ENCODE measurements around the gene RHOXF2B.
"Not testable (repeated sequence)": the region's sequence is repeated elsewhere in the genome, so short reads cannot be mapped to it uniquely, and the experiment has no call there.

Gene RHOXF2B

GRCh38 chrX:120077590-120077989, at the start of gene RHOXF2B:
TSS of gene RHOXF2B (minus strand) at chrX:120077690. CDS start at chrX:120077552, 138 bp downstream.
- CTCF ChIA-PET; H3K27ac ChIP-seq; POLR2A ChIA-PET (ENCODE audit: low non-redundant PET); DNase-seq (ENCODE audit: low spot score): not testable (repeated sequence)

DNA sequence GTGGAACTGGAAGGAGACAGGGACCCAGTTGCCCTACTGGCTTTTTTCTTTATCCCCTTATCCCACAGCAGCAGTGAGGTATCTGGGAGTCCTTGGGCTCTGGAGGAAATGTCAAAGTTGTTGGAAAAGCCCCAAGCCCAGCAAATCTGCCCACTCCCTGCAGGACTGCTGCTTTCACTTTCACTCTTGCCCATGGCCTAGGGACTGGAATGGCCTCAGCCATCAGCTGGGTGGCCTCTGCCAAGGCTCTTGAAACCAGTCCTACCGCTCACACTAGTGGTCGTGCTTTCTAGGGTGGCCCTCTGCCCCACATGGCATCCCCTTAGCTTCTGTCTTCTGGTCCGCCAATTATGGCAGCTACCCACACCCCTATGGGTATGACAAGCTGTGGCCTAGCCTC, 48.0 kb upstream of the RHOXF2B start:
- CTCF ChIA-PET = no interaction called here
- TF ChIP-seq, protein P1, sequence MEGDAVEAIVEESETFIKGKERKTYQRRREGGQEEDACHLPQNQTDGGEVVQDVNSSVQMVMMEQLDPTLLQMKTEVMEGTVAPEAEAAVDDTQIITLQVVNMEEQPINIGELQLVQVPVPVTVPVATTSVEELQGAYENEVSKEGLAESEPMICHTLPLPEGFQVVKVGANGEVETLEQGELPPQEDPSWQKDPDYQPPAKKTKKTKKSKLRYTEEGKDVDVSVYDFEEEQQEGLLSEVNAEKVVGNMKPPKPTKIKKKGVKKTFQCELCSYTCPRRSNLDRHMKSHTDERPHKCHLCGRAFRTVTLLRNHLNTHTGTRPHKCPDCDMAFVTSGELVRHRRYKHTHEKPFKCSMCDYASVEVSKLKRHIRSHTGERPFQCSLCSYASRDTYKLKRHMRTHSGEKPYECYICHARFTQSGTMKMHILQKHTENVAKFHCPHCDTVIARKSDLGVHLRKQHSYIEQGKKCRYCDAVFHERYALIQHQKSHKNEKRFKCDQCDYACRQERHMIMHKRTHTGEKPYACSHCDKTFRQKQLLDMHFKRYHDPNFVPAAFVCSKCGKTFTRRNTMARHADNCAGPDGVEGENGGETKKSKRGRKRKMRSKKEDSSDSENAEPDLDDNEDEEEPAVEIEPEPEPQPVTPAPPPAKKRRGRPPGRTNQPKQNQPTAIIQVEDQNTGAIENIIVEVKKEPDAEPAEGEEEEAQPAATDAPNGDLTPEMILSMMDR (conservative IDR thresholded peaks at IDR 0.05; ENCODE audit: low read depth) = no peak

GRCh38 chrX:120120223-120120622, 42.7 kb upstream of the RHOXF2B start:
- ChIA-PET POLR2A (ENCODE audit: low non-redundant PET) (no interaction called here), CTCF (no interaction called here)

More for the DNA sequence above, 48.0 kb upstream of the RHOXF2B start:
- no peak for DNase-seq (ENCODE audit: low spot score)
- no peak overlapping the region for H3K27ac ChIP-seq
- POLR2A ChIA-PET (ENCODE audit: low non-redundant PET) = no interaction called here

DNA sequence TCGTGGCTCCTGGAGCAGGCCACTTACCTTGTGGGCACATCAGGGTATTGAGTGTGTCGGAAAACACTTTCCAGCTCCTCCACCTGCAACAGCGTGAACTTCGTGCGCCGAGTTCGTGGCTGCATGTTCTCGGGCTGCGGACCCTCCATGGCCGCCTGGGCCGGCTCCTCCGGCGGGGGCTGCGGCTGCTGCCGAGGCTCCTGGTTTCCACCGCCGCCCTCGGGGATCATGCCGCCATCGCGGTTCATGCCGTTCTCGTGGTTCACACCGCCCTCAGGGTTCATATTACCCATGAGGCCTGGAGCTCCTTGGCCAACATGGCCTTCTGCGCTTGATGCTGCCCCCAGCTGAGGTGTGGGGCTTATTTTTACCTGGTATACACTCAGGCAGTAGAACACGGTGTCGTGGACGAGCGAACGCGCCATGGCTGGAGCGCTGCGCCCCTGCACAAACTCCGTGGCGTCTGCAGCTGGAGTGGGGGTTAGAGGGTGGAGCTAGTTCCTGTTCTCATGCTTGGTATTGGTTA, 38.0 kb upstream of the RHOXF2B start, which contains the start of gene RHOXF1:
TSS of gene RHOXF1 (minus strand) at position 476 of the 526 bp plus-strand sequence. CDS start at position 425, 51 bp downstream.
- ChIA-PET CTCF (no interaction called here), POLR2A (ENCODE audit: low non-redundant PET) (no interaction called here)
- DNase-seq (ENCODE audit: low spot score) = no peak
- TF ChIP-seq, protein P1 (conservative IDR thresholded peaks at IDR 0.05; ENCODE audit: low read depth) = no peak
- H3K27ac ChIP-seq = no peak within 1 kb of the TSS

More at GRCh38 chrX:120120223-120120622, 42.7 kb upstream of the RHOXF2B start:
- DNase-seq (ENCODE audit: low spot score) = no peak
- TF ChIP-seq, protein P1 (conservative IDR thresholded peaks at IDR 0.05; ENCODE audit: low read depth) = no peak
- H3K27ac ChIP-seq = no peak overlapping the region

- ChIA-PET CTCF (no interaction called here), POLR2A (ENCODE audit: low non-redundant PET) (no interaction called here)
- DNase-seq (ENCODE audit: low spot score) = no peak
- TF ChIP-seq, protein P1 (conservative IDR thresholded peaks at IDR 0.05; ENCODE audit: low read depth) = no peak
- no peak overlapping the region for H3K27ac ChIP-seq
These were observed 34.1 kb upstream of the RHOXF2B start for GRCh38 chrX:120111611-120112010.

- no peak for DNase-seq (ENCODE audit: low spot score)
- no peak overlapping the region for H3K27ac ChIP-seq
- TF ChIP-seq, protein P1 (conservative IDR thresholded peaks at IDR 0.05; ENCODE audit: low read depth) = no peak
- ChIA-PET POLR2A (ENCODE audit: low non-redundant PET) (no interaction called here), CTCF (interaction anchor here (0.7 kb wide), 1 partner anchor 29 kb away, joined by 4 read pairs; no protein-coding TSS in a partner anchor)
These were observed 31.9 kb upstream of the RHOXF2B start for GRCh38 chrX:120109378-120109777.

DNA sequence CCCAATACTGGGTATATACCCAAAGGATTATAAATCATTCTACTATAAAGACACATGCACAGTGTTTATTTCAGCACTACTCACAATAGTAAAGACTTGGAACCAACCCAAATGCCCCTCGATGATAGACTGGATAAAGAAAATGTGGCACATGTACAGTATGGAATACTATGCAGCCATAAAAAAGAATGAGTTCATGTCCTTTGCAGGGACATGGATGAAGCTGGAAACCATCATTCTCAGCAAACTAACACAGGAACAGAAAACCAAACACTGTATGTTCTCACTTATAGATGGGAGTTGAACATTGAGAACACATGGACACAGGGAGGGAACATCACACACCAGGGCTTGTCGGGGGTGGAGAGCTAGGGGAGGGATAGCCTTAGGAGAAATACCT, 27.2 kb upstream of the RHOXF2B start:
- CTCF ChIA-PET; H3K27ac ChIP-seq; POLR2A ChIA-PET (ENCODE audit: low non-redundant PET); DNase-seq (ENCODE audit: low spot score): not testable (repeated sequence)

GRCh38 chrX:120101057-120101456, 23.6 kb upstream of the RHOXF2B start:
- POLR2A ChIA-PET (ENCODE audit: low non-redundant PET); CTCF ChIA-PET; DNase-seq (ENCODE audit: low spot score); H3K27ac ChIP-seq: not testable (repeated sequence)
